Spleen (tissue), 7 donors: ENCODE measurements around the gene PTPRN2.

ENCODE experiments used
- POLR2A ChIP-seq, 3 donors: fragments of 450-650 bp; IDR thresholded peaks; one replicate each; pipeline ENCODE4 v1.5.1; 2017; ENCODE audit warnings: antibody characterized with exemption in 3 of 3, mild to moderate bottlenecking in 1 of 3
- POLR2AphosphoS5 ChIP-seq, 3 donors: sonication (generic); formaldehyde crosslinking; IDR thresholded peaks; one replicate each; pipeline ENCODE4 v1.5.1; 2017; ENCODE audit warnings: antibody characterized with exemption in 3 of 3
- TF ChIP-seq, protein P1 (sequence below), 11 experiments: fragments of 200-600 bp in 7 of 11; fragments of 450-650 bp in 4 of 11; sonication (generic) in 4 of 11; IDR thresholded peaks in 8 of 11; conservative IDR thresholded peaks in 3 of 11; 1 replicate in 7 of 11; 2 replicates in 4 of 11; pipeline versions ENCODE4 v1.4.0 to v1.8.0; 2016 to 2021; ENCODE audit warnings: antibody characterized with exemption in 11 of 11, inconsistent platforms in 4 of 11, mild to moderate bottlenecking in 1 of 11
- donor health status: DM: no; HTN: no; CAD: no; lungs with moderate emphysema.
- donor health status: DM: no; HTN: no; CAD: no.
- donor health status: DM: no; HTN: no; CAD: no.

DNA sequence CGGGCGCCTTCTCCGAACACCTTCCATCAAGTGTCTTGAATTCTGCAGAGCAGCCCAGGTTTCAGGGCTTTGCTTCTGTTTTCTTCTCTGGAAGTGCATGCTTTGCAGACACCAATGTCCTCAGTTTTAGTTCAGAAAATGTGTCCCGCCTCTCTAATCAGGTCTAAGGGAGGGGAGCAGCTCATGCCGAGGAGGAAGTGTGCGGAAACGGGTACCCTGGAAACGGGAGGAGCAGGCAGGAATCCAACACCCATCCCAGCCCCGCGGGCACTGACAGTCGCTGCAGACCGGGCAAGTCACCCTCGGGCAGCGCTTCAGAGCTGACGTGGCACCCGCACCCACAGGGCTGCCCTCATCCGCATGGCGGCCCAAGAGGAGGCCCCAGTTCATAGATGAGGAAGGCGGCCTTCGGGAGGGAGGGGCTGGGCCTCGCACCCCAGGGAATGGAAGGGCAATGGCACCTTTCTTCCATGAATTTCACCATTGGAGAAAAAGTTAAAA lies 912.1 kb downstream of the PTPRN2 start:
- TF ChIP-seq POLR2A (IDR thresholded peaks at IDR 0.05), result no peak
- TF ChIP-seq, protein P1, sequence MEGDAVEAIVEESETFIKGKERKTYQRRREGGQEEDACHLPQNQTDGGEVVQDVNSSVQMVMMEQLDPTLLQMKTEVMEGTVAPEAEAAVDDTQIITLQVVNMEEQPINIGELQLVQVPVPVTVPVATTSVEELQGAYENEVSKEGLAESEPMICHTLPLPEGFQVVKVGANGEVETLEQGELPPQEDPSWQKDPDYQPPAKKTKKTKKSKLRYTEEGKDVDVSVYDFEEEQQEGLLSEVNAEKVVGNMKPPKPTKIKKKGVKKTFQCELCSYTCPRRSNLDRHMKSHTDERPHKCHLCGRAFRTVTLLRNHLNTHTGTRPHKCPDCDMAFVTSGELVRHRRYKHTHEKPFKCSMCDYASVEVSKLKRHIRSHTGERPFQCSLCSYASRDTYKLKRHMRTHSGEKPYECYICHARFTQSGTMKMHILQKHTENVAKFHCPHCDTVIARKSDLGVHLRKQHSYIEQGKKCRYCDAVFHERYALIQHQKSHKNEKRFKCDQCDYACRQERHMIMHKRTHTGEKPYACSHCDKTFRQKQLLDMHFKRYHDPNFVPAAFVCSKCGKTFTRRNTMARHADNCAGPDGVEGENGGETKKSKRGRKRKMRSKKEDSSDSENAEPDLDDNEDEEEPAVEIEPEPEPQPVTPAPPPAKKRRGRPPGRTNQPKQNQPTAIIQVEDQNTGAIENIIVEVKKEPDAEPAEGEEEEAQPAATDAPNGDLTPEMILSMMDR (IDR thresholded peaks at IDR 0.05 in 8 of 11, conservative IDR thresholded peaks at IDR 0.05 in 3 of 11), result no peak
- no peak for TF ChIP-seq POLR2AphosphoS5 (IDR thresholded peaks at IDR 0.05)
